Activated naive CD8-positive, alpha-beta T cell (primary cell): ENCODE data around the gene MPZL1.

ENCODE experiments used
- H3K27ac Mint-ChIP-seq: one replicate; pipeline ENCODE4 v1.8.0; 2021; ENCODE audit warnings: mixed read lengths
- H3K27me3 Mint-ChIP-seq: one replicate; pipeline ENCODE4 v1.8.0; 2021; ENCODE audit warnings: mixed read lengths
- H3K36me3 Mint-ChIP-seq: one replicate; pipeline ENCODE4 v1.8.0; 2021; ENCODE audit warnings: mixed read lengths
- H3K4me1 Mint-ChIP-seq: one replicate; pipeline ENCODE4 v1.8.0; 2021; ENCODE audit warnings: low read depth, mixed read lengths
- H3K4me3 Mint-ChIP-seq: one replicate; pipeline ENCODE4 v1.8.0; 2021; ENCODE audit warnings: mild to moderate bottlenecking, mixed read lengths
- H3K9me3 Mint-ChIP-seq: one replicate; pipeline ENCODE4 v1.8.0; 2021; ENCODE audit warnings: low read depth, mixed read lengths

MPZL1 gene

DNA sequence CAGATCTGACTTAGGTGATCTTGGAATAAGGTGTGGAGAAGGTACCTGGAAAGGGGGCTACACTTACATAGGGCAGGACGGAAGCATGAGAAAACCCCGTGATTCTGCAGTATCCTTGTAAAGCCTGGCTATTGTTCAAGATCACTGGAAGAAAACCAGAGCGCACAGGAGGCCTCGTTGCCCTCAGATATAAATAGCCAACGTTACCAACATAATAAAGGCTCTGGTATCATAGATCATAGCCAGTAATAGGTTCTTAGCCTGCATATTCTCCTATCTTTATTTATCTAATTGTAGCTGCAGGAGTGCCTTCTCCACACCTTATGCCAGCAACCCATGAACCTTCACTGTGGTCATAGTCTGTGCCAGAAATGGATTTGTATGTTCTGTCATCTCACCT lies 35.9 kb upstream of the MPZL1 start:
- H3K9me3 Mint-ChIP-seq, result no peaks in the 10 kb centered on the region
- H3K4me1 Mint-ChIP-seq, result peaks cover 31% of the 10 kb centered on the region
- H3K27ac Mint-ChIP-seq, result peak overlapping the region; percentile 87
- H3K36me3 Mint-ChIP-seq, result no peaks in the 10 kb centered on the region
- H3K4me3 Mint-ChIP-seq, result no peak overlapping the region
- no peaks in the 10 kb centered on the region for H3K27me3 Mint-ChIP-seq

DNA sequence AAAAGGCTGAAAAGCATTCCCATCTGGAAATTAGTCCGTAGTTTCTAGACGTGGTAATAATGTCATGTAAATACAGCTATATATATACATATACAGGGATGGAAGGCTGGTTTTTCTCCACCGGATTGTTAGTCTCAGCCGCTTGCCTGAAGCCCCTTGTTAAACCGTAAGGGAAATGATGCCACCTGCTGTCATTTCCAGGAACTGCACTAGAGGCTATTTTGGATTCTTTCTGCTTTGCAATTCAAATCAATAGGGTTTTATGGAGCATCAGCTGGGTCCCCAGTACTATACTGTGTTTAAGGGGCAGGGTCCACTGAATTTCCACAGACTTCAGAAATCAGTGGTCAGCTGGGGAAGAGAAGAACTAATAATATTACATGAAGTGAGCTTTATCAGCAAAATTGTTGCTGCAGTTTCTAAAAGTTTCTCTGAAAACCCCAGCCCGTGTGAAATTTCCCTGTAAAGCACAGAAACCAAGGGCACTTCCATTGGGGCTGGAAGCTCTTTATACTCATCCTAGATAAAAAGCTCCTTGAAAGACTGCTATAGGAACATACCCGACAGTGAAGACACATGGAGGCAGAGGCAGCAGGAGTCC lies 33.8 kb upstream of the MPZL1 start:
- Mint-ChIP-seq H3K27ac (peak overlapping the region; percentile 71), H3K27me3 (no peaks in the 10 kb centered on the region), H3K4me1 (peaks cover 22% of the 10 kb centered on the region), H3K36me3 (peaks cover 3% of the 10 kb centered on the region), H3K9me3 (no peaks in the 10 kb centered on the region), H3K4me3 (no peak overlapping the region)

GRCh38 chr1:167689567-167689920 lies 32.2 kb upstream of the MPZL1 start:
- Mint-ChIP-seq H3K4me3 (no peak overlapping the region), H3K9me3 (no peaks in the 10 kb centered on the region), H3K27ac (peak overlapping the region; percentile 68), H3K4me1 (peaks cover 19% of the 10 kb centered on the region), H3K27me3 (no peaks in the 10 kb centered on the region), H3K36me3 (peaks cover 3% of the 10 kb centered on the region)

- Mint-ChIP-seq H3K27ac (peak overlapping the region; percentile 68), H3K27me3 (no peaks in the 10 kb centered on the region), H3K4me3 (no peak overlapping the region), H3K4me1 (peaks cover 20% of the 10 kb centered on the region), H3K36me3 (peaks cover 6% of the 10 kb centered on the region), H3K9me3 (no peaks in the 10 kb centered on the region)
These were observed 31.7 kb upstream of the MPZL1 start for GRCh38 chr1:167690053-167690452.

DNA sequence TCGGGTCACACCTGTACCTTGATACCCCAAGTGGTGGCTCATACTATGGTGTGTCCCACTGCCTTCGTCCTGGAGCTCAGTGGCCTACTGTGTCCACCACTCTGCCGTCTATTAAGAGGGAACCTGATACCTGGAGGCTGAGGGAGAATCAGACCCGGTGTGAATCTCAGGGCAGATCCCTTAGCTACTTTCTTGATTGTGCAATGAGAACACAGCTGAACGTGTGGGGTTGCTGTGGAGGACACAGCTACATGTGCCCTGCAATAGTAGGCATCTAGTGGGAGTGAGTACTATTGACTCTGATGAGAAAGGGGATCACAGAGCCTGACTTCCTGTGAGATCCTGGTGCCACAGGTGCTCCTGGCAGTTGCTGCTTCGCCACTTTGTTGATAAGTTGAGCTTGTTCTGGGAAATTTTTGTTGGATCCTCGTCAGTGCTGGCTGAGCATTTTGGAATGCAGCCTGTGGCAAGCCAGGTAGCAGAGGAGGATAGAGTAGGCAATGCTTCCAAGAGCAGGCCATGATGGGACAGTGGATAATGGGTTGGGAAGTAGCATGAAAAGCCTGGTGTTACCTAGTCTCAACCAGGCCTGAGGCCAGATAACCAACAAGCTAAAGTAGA lies 28.2 kb upstream of the MPZL1 start:
- Mint-ChIP-seq H3K4me3 (no peak overlapping the region), H3K36me3 (peaks cover 6% of the 10 kb centered on the region), H3K4me1 (peaks cover 11% of the 10 kb centered on the region), H3K9me3 (no peaks in the 10 kb centered on the region), H3K27me3 (no peaks in the 10 kb centered on the region), H3K27ac (peak overlapping the region; percentile 67)

DNA sequence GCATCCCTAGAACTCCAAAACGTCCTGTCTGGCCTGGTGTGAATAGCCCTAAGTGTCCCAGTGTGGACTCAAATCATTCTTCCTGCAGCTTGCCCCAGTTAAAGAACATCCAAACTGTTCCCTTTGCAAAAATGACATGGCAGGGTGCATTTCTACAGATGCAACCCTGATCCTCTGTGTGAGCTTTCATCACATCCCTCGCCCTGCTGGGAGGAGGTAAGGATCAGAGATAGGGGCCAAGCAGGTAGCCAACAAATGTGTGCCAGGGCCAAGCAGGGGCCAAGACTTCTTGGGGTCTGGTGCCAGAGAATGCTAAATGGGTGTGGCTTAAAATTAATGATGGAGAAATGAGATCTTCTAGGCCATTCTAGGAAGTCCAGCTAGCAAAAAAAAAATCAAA lies 27.1 kb upstream of the MPZL1 start:
- Mint-ChIP-seq H3K4me3 (no peak overlapping the region), H3K27ac (peak overlapping the region; percentile 66), H3K27me3 (no peaks in the 10 kb centered on the region), H3K9me3 (no peaks in the 10 kb centered on the region), H3K4me1 (peaks cover 7% of the 10 kb centered on the region), H3K36me3 (peaks cover 11% of the 10 kb centered on the region)

DNA sequence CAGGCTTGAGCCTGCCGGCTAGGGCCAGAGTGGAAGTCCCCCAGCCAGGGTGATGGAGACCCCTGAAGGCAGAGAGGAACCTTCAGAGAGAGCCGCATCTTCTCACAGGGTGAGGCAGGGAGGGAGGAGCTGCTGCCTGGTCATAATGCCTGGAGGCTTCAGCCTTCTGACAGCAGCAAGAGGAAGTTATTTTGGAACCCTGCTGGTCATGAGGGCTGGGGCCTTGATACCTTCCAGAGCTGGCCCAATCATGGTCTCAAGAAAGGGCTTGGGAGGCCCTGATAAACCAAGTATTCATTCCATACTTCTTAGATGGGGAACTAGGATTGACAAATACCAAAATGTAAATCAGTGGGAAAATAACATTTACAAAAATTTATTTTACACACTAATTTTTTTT lies 26.6 kb upstream of the MPZL1 start:
- Mint-ChIP-seq H3K4me3 (no peak overlapping the region), H3K36me3 (peaks cover 13% of the 10 kb centered on the region), H3K27me3 (no peaks in the 10 kb centered on the region), H3K9me3 (no peaks in the 10 kb centered on the region), H3K27ac (peak overlapping the region; percentile 66), H3K4me1 (peaks cover 3% of the 10 kb centered on the region)

- H3K9me3 Mint-ChIP-seq, result no peaks in the 10 kb centered on the region
- no peak overlapping the region for H3K4me3 Mint-ChIP-seq
- peaks cover 2% of the 10 kb centered on the region for H3K4me1 Mint-ChIP-seq
- H3K27ac Mint-ChIP-seq, result peak overlapping the region; percentile 54
- H3K36me3 Mint-ChIP-seq, result peaks cover 13% of the 10 kb centered on the region
- H3K27me3 Mint-ChIP-seq, result no peaks in the 10 kb centered on the region
These were observed 25.8 kb upstream of the MPZL1 start for GRCh38 chr1:167695756-167696561.

DNA sequence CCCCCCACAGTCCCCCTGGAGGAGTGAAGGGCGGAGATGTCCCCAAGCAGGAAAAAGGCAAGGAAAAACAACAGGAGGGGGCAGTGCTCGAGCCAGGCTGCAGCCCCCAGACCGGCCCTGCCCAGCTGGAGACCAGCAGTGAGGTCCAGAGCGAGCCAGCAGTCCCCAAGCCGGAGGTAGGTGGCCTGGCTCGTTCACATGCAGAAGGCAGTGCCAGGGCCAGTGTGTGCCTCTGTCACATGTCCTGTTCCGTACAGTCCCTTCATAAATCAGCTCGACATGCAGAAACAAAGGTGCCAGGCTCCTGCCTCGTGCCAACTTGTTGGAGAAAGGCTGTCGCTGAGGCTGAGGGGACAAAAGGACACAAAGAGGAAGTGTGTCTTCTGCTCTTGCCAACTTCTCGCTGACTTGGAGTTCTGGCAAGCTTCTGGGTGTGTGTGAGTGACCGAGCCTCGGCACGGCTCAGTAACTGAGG lies 24.1 kb upstream of the MPZL1 start:
- Mint-ChIP-seq H3K4me3 (no peak overlapping the region), H3K36me3 (peaks cover 10% of the 10 kb centered on the region), H3K27me3 (no peaks in the 10 kb centered on the region), H3K4me1 (peaks cover 2% of the 10 kb centered on the region), H3K27ac (no peak overlapping the region), H3K9me3 (no peaks in the 10 kb centered on the region)

DNA sequence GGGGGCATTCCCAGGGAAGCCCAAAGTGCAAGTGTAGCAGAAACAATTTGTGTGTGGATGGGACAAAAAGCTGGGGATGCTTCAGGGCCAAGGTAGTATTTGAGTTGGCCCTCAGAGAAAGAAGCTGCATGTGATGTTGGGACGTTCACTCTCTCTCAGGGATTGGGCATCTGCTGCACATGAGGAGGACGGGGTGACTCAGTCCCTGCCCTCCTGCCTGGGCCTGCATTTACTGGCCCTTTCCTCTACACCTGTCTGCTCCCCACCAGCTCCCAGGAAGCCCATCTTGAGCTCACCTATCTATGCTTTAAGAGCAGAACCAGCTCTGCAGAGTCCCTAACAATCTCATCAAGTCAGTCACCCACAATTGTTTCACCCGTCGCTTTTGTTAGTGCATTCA lies 23.5 kb upstream of the MPZL1 start:
- Mint-ChIP-seq H3K27ac (no peak overlapping the region), H3K4me1 (peaks cover 2% of the 10 kb centered on the region), H3K4me3 (no peak overlapping the region), H3K36me3 (peaks cover 10% of the 10 kb centered on the region), H3K27me3 (no peaks in the 10 kb centered on the region), H3K9me3 (no peaks in the 10 kb centered on the region)

- Mint-ChIP-seq H3K36me3 (peaks cover 7% of the 10 kb centered on the region), H3K27me3 (no peaks in the 10 kb centered on the region), H3K4me1 (peaks cover 1% of the 10 kb centered on the region), H3K9me3 (no peaks in the 10 kb centered on the region), H3K27ac (peak overlapping the region; percentile 46), H3K4me3 (no peak overlapping the region)
These were observed 20.3 kb upstream of the MPZL1 start for GRCh38 chr1:167701510-167701909.

DNA sequence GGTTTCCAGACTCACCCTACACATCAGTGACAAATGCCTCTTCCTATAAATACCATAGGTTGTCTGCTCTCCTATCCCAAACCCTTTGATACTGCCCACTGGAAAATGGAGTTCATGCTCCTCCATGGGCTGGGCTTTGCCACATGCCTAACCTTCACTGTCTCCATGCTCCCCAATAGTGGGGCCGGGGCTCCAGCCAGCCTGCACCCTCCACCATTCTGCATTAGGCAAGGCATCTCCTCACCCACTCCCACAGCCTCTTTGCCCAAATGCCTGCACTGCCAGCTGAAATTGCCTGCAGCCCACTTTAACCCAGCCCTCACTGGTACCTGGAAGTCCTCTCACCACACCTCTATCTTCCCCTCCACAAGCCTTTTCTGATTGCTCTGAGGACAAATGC lies 18.2 kb upstream of the MPZL1 start:
- Mint-ChIP-seq H3K4me1 (peaks cover 6% of the 10 kb centered on the region), H3K27me3 (no peaks in the 10 kb centered on the region), H3K27ac (peak overlapping the region; percentile 65), H3K36me3 (peaks cover 7% of the 10 kb centered on the region), H3K9me3 (no peaks in the 10 kb centered on the region), H3K4me3 (no peak overlapping the region)

DNA sequence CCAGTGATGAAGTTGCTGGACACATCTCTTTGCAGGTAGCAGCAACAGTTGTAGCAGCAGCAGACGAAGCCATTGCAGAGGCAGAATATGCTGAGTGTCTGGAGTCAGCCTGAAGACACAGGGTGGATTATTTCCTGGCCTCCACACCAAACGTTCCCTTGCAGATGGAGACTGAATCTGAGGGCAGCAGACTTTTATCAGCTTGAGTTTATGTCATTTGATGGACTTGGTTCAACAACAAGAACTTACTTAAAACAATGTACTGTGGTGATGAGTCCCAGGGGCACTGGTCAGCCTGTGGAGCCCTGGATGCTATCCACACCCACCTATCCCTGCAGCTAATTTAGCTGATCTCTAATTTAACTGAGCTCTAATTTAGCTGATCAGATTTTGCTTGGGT lies 17.1 kb upstream of the MPZL1 start:
- Mint-ChIP-seq H3K4me3 (no peak overlapping the region), H3K27me3 (no peaks in the 10 kb centered on the region), H3K36me3 (peaks cover 2% of the 10 kb centered on the region), H3K9me3 (no peaks in the 10 kb centered on the region), H3K27ac (peak overlapping the region; percentile 65), H3K4me1 (peaks cover 14% of the 10 kb centered on the region)

- Mint-ChIP-seq H3K27me3 (no peaks in the 10 kb centered on the region), H3K27ac (peak overlapping the region; percentile 77), H3K36me3 (no peaks in the 10 kb centered on the region), H3K4me1 (peaks cover 16% of the 10 kb centered on the region), H3K9me3 (no peaks in the 10 kb centered on the region), H3K4me3 (no peak overlapping the region)
These were observed 16.5 kb upstream of the MPZL1 start for GRCh38 chr1:167705250-167705649.

- H3K9me3 Mint-ChIP-seq, result no peaks in the 10 kb centered on the region
- H3K27ac Mint-ChIP-seq, result peak overlapping the region; percentile 77
- no peaks in the 10 kb centered on the region for H3K36me3 Mint-ChIP-seq
- H3K4me3 Mint-ChIP-seq, result no peak overlapping the region
- no peaks in the 10 kb centered on the region for H3K27me3 Mint-ChIP-seq
- peaks cover 18% of the 10 kb centered on the region for H3K4me1 Mint-ChIP-seq
These were observed 15.4 kb upstream of the MPZL1 start for GRCh38 chr1:167706363-167706762.
